HepG2 (cell line): ENCODE data around the gene FAM131C. TPM values are rescaled to one million over a fixed set of nuclear protein-coding genes. Genes with fewer than 3 reads are reported as not detected.

Experiments
- ARNT2 ChIP-seq: sonication (generic); formaldehyde crosslinking; IDR thresholded peaks from 2 replicates; pipeline ENCODE4 v1.8.0; 2022; ENCODE audit warnings: mild to moderate bottlenecking, low read depth, missing genetic modification reagents, moderate library complexity
- GABPA ChIP-seq, 2 experiments: IDR thresholded peaks; 2 replicates each; pipeline ENCODE4 v1.6.1; 2011 to 2016; ENCODE audit warnings: low read depth in 2 of 2, low read length in 1 of 2, missing biosample characterization in 1 of 2, missing genetic modification characterization in 1 of 2
- HNF4G ChIP-seq, 2 experiments: sonication (generic) in 1 of 2; formaldehyde crosslinking in 1 of 2; IDR thresholded peaks; 2 replicates each; pipeline versions ENCODE4 v1.4.0 to v1.6.1; 2011 to 2020; ENCODE audit warnings: borderline replicate concordance in 2 of 2, low read depth in 2 of 2, mild to moderate bottlenecking in 2 of 2, low read length in 1 of 2, missing genetic modification reagents in 1 of 2, moderate library complexity in 1 of 2
- ISL2 ChIP-seq: sonication (generic); formaldehyde crosslinking; IDR thresholded peaks from 2 replicates; pipeline ENCODE4 v1.5.0; 2020; ENCODE audit warnings: missing genetic modification reagents
- JARID2 ChIP-seq: sonication (generic); formaldehyde crosslinking; IDR thresholded peaks from 2 replicates; pipeline ENCODE4 v1.8.1; 2023; ENCODE audit warnings: missing genetic modification reagents, inconsistent platforms; ENCODE audit not compliant: insufficient replicate concordance
- MAZ ChIP-seq, 2 experiments: sonication (generic) in 1 of 2; formaldehyde crosslinking in 1 of 2; IDR thresholded peaks; 2 replicates each; pipeline versions ENCODE4 v1.5.0 to v1.6.1; 2012 to 2020; ENCODE audit warnings: low read depth in 2 of 2, mild to moderate bottlenecking in 2 of 2, borderline replicate concordance in 1 of 2, improper control_type of control experiment in 1 of 2, low read length in 1 of 2, missing genetic modification reagents in 1 of 2, moderate library complexity in 1 of 2
- RAD21 ChIP-seq: fragments of 450-650 bp; formaldehyde crosslinking; IDR thresholded peaks from 2 replicates; pipeline ENCODE4 v1.5.0; 2020; ENCODE audit warnings: mild to moderate bottlenecking
- SP5 ChIP-seq: IDR thresholded peaks from 2 replicates; pipeline ENCODE4 v1.6.1; 2016; ENCODE audit warnings: low read depth, borderline replicate concordance
- ZBED4 ChIP-seq: sonication (generic); formaldehyde crosslinking; IDR thresholded peaks from 2 replicates; pipeline ENCODE4 v1.4.0; 2020; ENCODE audit warnings: missing genetic modification reagents, borderline replicate concordance
- ZBTB37 ChIP-seq: sonication (generic); formaldehyde crosslinking; IDR thresholded peaks from 2 replicates; pipeline ENCODE4 v1.4.0; 2020; ENCODE audit warnings: mild to moderate bottlenecking, missing genetic modification reagents
- ZBTB38 ChIP-seq: sonication (generic); formaldehyde crosslinking; IDR thresholded peaks from 2 replicates; pipeline ENCODE4 v1.5.1; 2020; ENCODE audit warnings: mild to moderate bottlenecking, missing genetic modification reagents
- ZHX1 ChIP-seq: sonication (generic); formaldehyde crosslinking; IDR thresholded peaks from 2 replicates; pipeline ENCODE4 v1.8.1; 2022; ENCODE audit warnings: low read depth, mild to moderate bottlenecking, missing genetic modification reagents
- ZNF574 ChIP-seq: sonication (generic); formaldehyde crosslinking; IDR thresholded peaks from 2 replicates; pipeline ENCODE4 v1.4.0; 2020; ENCODE audit warnings: missing genetic modification reagents
- ZSCAN25 ChIP-seq: sonication (generic); formaldehyde crosslinking; IDR thresholded peaks from 2 replicates; pipeline ENCODE4 v1.8.0; 2022; ENCODE audit warnings: mild to moderate bottlenecking, missing genetic modification reagents
- polyA plus RNA-seq, 8 experiments: library from polyadenylated mRNA; depleted of rRNA in 3 of 8; stranded (reverse) in 7 of 8; unstranded in 1 of 8; fragments of >200 nt; fragmentation: Illumina TruSeq in 4 of 8; extraction: Trizol in 4 of 8; gene quantifications; 2 replicates each; pipeline versions ENCODE4 v1.2.1 to v1.2.3, GENCODE V29; 2011 to 2016; ENCODE audit warnings: low read depth in 4 of 8, missing spikeins in 1 of 8, mixed read lengths in 1 of 8; ENCODE audit not compliant: insufficient read depth in 1 of 8
- total RNA-seq, 5 experiments: library from RNA; depleted of rRNA; stranded (reverse); fragments of >200 nt; fragmentation: Illumina TruSeq; extraction: Trizol; gene quantifications; 2 replicates each; pipeline ENCODE4 v1.2.3, GENCODE V29; 2016; ENCODE audit warnings: low read depth in 1 of 5

The FAM131C gene
- total and polyA plus RNA-seq, 2 of the 13 experiments (the other 11 are each of a cell fraction or from before 2014, with no cell fraction given) = 0.07 TPM; not detected in 1

- peak; percentile 17; the same call in 1 of the 2 replicates for TF ChIP-seq ZNF574 (CRISPR knock-in tag)
- TF ChIP-seq MAZ (IDR thresholded peaks at IDR 0.05; ENCODE audit: borderline replicate concordance, low read depth, low read length) = no peak
- TF ChIP-seq MAZ (CRISPR knock-in tag; IDR thresholded peaks at IDR 0.05; ENCODE audit: low read depth) = 0 out of 2 replicates have a peak, but pooled peaks have one; percentile 39
- 0 out of 2 replicates have a peak, but pooled peaks have one; percentile 55 for TF ChIP-seq ARNT2
- TF ChIP-seq HNF4G (IDR thresholded peaks at IDR 0.05; ENCODE audit: borderline replicate concordance, low read depth, low read length) = no peak
- no peak for TF ChIP-seq HNF4G (CRISPR knock-in tag; IDR thresholded peaks at IDR 0.05; ENCODE audit: borderline replicate concordance, low read depth)
- no peak for TF ChIP-seq GABPA (IDR thresholded peaks at IDR 0.05; ENCODE audit: low read depth, low read length)
- no peak for TF ChIP-seq GABPA (CRISPR knock-in tag; IDR thresholded peaks at IDR 0.05; ENCODE audit: low read depth)
- TF ChIP-seq RAD21 = peak; percentile 96
- no peak for TF ChIP-seq ZHX1 (CRISPR knock-in tag)
- TF ChIP-seq ZBED4 (CRISPR knock-in tag) = 0 out of 2 replicates have a peak, but pooled peaks have one; percentile 24
- no peak for TF ChIP-seq ISL2 (CRISPR knock-in tag)
- TF ChIP-seq ZBTB37 (CRISPR knock-in tag) = no peak
- 0 out of 2 replicates have a peak, but pooled peaks have one; percentile 35 for TF ChIP-seq ZBTB38 (CRISPR knock-in tag)
- peak; percentile 42; the same call in 1 of the 2 replicates for TF ChIP-seq ZSCAN25 (CRISPR knock-in tag)
- TF ChIP-seq SP5 = no peak
- TF ChIP-seq JARID2 = peak; percentile 52
Measured at GRCh38 chr1:16078925-16079656, 5.6 kb upstream of the FAM131C start (continued).
